Stimulated activated CD4-positive, alpha-beta T cell treated with anti-CD3 and anti-CD28 coated beads, Interleukin-12 subunit alpha, Interleukin-12 subunit beta, amount 100 ng/mL, for 4 hours (primary cell): ENCODE data around the gene CCDC174.
A peak's percentile ranks its signal among the peaks of the same experiment; 100 is the strongest.
"Not testable (repeated sequence)": the region's sequence is repeated elsewhere in the genome, so short reads cannot be mapped to it uniquely, and the experiment has no call there.

Experiments used
- DNase-seq: peaks from one replicate; pipeline ENCODE4 v3.0.0-alpha.2; 2020

The CCDC174 gene

GRCh38 chr3:14651440-14652251, at the start of gene CCDC174:
CCDC174 (plus strand) TSS chr3:14651762; CDS start chr3:14651837, 75 bp downstream.
- peak; percentile 87 for DNase-seq

- no peak for DNase-seq
These were observed 49.4 kb upstream of the CCDC174 start for GRCh38 chr3:14602006-14602803.

- no peak for DNase-seq
These were observed 48.5 kb upstream of the CCDC174 start for GRCh38 chr3:14602804-14603644.

- DNase-seq: no peak
These were observed 46.5 kb upstream of the CCDC174 start for GRCh38 chr3:14605067-14605466.

- DNase-seq: no peak
These were observed 45.8 kb upstream of the CCDC174 start for GRCh38 chr3:14605744-14606143.

GRCh38 chr3:14606669-14607339, 44.8 kb upstream of the CCDC174 start:
- DNase-seq: no peak

GRCh38 chr3:14608298-14608697, 43.3 kb upstream of the CCDC174 start:
- DNase-seq: no peak

GRCh38 chr3:14609058-14609457, 42.5 kb upstream of the CCDC174 start:
- DNase-seq: not testable (repeated sequence)

GRCh38 chr3:14609506-14609905, 42.1 kb upstream of the CCDC174 start:
- no peak for DNase-seq

- no peak for DNase-seq
These were observed 41.6 kb upstream of the CCDC174 start for GRCh38 chr3:14609941-14610340.

- no peak for DNase-seq
These were observed 37.4 kb upstream of the CCDC174 start for GRCh38 chr3:14614189-14614588.

- DNase-seq: no peak
These were observed 36.7 kb upstream of the CCDC174 start for GRCh38 chr3:14614862-14615261.

GRCh38 chr3:14616606-14617507, 34.7 kb upstream of the CCDC174 start:
- no peak for DNase-seq

GRCh38 chr3:14617508-14618023, 34.0 kb upstream of the CCDC174 start:
- no peak for DNase-seq

- no peak for DNase-seq
These were observed 32.0 kb upstream of the CCDC174 start for GRCh38 chr3:14619605-14620004.

GRCh38 chr3:14620512-14620911, 31.1 kb upstream of the CCDC174 start:
- no peak for DNase-seq

GRCh38 chr3:14621093-14621492, 30.5 kb upstream of the CCDC174 start:
- DNase-seq: no peak

- no peak for DNase-seq
These were observed 29.2 kb upstream of the CCDC174 start for GRCh38 chr3:14622368-14622767.

- no peak for DNase-seq
These were observed 28.0 kb upstream of the CCDC174 start for GRCh38 chr3:14623569-14624051.

- DNase-seq: no peak
These were observed 27.1 kb upstream of the CCDC174 start for GRCh38 chr3:14624498-14624897.

GRCh38 chr3:14625443-14625842, 26.1 kb upstream of the CCDC174 start:
- DNase-seq: no peak
